Choroid plexus epithelial cell (primary cell): ENCODE results near the gene GPR39.

ENCODE experiments used
- DNase-seq: peaks from one replicate; pipeline ENCODE4 v3.0.0-alpha.2; 2010; ENCODE audit warnings: low read depth
- H3K4me3 ChIP-seq: 2 replicates; pipeline ENCODE4 v1.5.1; 2011; ENCODE audit warnings: low read depth, mild to moderate bottlenecking, control low read depth, low read length, moderate library complexity
- TF ChIP-seq, protein P1 (sequence below): conservative IDR thresholded peaks from 2 replicates; pipeline ENCODE4 v1.5.1; 2011; ENCODE audit warnings: low read depth, mild to moderate bottlenecking, control low read depth, inconsistent platforms, low read length, moderate library complexity

The GPR39 gene

DNA sequence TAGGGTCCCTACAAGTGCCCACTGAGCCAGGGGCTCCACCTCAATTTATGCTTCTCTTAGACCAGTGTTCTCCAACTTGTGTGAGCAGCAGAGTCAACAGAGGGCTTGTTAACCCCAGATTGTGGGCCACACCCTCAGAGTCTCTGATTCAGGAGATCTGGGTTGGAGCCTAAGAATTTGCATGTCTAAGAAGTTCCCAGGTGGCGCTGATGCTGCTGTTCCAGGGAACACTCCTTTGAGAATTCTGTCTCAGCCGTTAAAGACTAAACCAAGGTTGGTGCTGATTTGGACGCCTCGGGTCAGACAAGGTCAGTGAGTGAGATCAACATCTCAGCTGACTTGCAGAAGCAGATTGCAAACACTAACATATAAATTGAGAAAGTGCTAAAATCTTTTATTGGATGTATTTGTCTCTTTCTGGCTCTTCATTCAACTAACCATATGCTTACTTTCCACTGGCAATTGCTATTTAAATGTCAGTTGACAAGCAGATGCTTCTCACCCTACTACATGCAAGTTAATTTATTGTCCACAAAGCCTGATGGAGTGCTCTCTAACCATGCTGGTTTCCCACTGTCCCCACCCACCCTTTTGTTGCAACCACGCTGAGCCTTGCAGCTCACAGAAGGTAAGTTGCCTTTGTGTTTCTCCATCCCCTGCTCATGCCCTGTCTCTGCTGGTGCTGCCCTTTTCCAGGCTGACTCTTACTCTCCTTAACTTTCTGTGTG, 221.9 kb downstream of the GPR39 start:
- H3K4me3 ChIP-seq = no peak overlapping the region
- TF ChIP-seq, protein P1, sequence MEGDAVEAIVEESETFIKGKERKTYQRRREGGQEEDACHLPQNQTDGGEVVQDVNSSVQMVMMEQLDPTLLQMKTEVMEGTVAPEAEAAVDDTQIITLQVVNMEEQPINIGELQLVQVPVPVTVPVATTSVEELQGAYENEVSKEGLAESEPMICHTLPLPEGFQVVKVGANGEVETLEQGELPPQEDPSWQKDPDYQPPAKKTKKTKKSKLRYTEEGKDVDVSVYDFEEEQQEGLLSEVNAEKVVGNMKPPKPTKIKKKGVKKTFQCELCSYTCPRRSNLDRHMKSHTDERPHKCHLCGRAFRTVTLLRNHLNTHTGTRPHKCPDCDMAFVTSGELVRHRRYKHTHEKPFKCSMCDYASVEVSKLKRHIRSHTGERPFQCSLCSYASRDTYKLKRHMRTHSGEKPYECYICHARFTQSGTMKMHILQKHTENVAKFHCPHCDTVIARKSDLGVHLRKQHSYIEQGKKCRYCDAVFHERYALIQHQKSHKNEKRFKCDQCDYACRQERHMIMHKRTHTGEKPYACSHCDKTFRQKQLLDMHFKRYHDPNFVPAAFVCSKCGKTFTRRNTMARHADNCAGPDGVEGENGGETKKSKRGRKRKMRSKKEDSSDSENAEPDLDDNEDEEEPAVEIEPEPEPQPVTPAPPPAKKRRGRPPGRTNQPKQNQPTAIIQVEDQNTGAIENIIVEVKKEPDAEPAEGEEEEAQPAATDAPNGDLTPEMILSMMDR = no peak
- DNase-seq = no peak

- no peak overlapping the region for H3K4me3 ChIP-seq
- no peak for DNase-seq
- TF ChIP-seq, protein P1 = no peak
These were observed 223.5 kb downstream of the GPR39 start for GRCh38 chr2:132640116-132640515.

- DNase-seq = no peak
- H3K4me3 ChIP-seq = no peak overlapping the region
- TF ChIP-seq, protein P1 = no peak
These were observed 225.2 kb downstream of the GPR39 start for GRCh38 chr2:132641819-132642218.

DNA sequence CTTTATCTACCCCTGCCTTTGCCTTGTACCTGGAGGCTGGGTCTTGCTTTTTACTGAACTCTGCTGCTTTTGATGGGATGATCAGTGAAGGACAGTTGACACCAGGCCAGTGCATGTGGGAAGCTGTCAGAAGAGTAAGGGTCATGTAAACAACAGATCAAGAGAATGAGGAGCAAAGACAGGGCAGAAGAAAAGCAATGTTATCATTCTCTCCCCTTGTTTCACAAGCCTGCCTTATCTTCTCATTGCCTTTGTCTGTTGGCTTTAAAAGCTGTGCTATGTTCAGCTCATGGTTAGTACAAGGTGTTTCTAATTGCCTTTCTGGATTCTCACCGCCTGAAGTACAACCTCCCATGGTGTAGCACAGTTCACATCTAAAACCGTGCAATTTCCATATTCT, 225.8 kb downstream of the GPR39 start:
- DNase-seq = no peak
- no peak overlapping the region for H3K4me3 ChIP-seq
- TF ChIP-seq, protein P1 = no peak

GRCh38 chr2:132645176-132645575, 228.6 kb downstream of the GPR39 start:
- no peak overlapping the region for H3K4me3 ChIP-seq
- TF ChIP-seq, protein P1 = no peak

GRCh38 chr2:132645722-132646539, 229.3 kb downstream of the GPR39 start:
- TF ChIP-seq, protein P1 = no peak
- H3K4me3 ChIP-seq = no peak overlapping the region
- DNase-seq = no peak

More at GRCh38 chr2:132645176-132645575, 228.6 kb downstream of the GPR39 start:
- no peak for DNase-seq
